Measurements from ENCODE around the gene ARHGEF12. TPM values are rescaled to one million over a fixed set of nuclear protein-coding genes. Genes with fewer than 3 reads are reported as not detected.

Gene ARHGEF12
- polyA plus RNA-seq, 2 of the 4 experiments (the other 2 are of a cell fraction) = 16.7 to 27.2 TPM

DNA sequence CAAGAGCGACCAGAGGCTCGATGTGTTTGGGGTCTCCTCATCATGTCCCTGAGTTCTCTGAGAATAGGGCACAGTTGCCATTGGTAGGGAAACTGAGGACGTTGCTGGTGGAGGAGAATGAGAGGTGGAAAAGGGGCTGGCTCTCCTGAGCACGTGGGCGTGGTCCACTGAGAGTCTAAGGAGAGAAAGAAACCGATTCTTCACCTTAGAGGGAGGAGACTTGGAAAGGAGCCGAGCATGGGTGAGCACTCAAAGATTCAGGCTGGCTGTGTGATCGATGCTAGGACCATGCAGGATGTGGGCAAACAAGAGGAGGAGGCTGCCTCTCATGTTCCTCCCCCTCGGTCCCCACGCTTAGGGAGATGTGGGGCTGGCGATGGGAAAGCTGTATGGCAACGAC lies 30.9 kb upstream of the ARHGEF12 start:
- Histone ChIP-seq H3K4me1 (peaks cover 16% of the 10 kb centered on the region), H3K4me2 (no peak overlapping the region), H3K27ac (no peak overlapping the region; a peak in 1 of 6 replicates), H3K4me3 (no peak overlapping the region), H3K9me3 (no peaks in the 10 kb centered on the region)
- ChIA-PET CTCF (interaction anchor here (0.7 to 15.7 kb wide), 4 partner anchors 58 to 137 kb away, joined by 3 to 407 read pairs (median 54); partner anchors contain the start of gene POU2F3), POLR2A (no interaction called here)
- FAIRE-seq = no peak
- ATAC-seq = no peak
- WGBS (ENCODE audit: missing lambda C conversion rate) = 61% methylated on average over 9 of the region's 12 CpGs
- TF ChIP-seq PHF8 (IDR thresholded peaks at IDR 0.05; ENCODE audit: borderline replicate concordance, low read depth) (no peak), KDM5A (IDR thresholded peaks at IDR 0.05) (no peak), RFX5 (IDR thresholded peaks at IDR 0.05) (no peak), HOXB5 (CRISPR knock-in tag; IDR thresholded peaks at IDR 0.05) (no peak), POLR2AphosphoS2 (conservative IDR thresholded peaks at IDR 0.05; ENCODE audit: low read length) (no peak), NPAS2 (CRISPR knock-in tag; IDR thresholded peaks at IDR 0.05; ENCODE audit: borderline replicate concordance) (no peak), SMC3 (IDR thresholded peaks at IDR 0.05) (no peak), FOXS1 (CRISPR knock-in tag; IDR thresholded peaks at IDR 0.05) (no peak)
- DNase-seq (ENCODE audit: low read depth in 1 of 2, low spot score in 1 of 2) = no peak

DNA sequence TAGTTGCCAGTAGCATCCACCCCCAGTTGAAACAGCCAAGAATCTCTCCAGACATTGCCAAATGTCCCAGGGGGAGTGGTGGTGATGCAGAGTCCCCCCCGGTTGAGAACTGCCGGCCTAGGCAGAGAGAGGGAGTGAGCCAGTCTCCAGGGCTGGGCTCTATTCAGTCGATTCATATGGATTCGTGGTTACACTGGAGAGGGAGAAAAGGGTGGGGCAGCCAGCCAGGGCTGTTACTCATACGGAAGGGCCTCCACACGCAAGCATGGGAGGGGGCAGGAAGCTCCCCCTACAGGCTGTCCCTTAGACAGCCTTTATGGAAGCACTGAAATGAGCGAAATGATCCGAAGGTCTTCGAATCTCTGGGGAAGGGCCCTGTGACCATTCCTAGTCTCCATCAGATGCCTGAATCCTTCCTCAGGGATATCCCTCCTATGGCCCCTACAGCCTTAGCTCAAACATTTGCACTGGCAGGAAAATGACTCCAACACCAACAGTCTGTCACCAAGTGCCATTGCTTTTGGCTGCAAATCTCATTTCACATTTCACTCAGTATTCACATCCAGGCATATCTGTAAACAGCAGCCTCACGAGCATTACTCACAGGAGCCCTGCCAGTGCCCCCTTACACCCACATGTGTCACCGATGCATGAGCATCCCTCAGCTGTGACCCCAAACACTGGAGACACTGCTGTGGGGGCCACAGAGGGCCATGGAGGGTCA lies 29.5 kb upstream of the ARHGEF12 start:
- H3K27ac ChIP-seq = no peak overlapping the region
- ChIA-PET CTCF (interaction anchor here (1.0 to 15.7 kb wide), 5 partner anchors 8 to 135 kb away, joined by 3 to 407 read pairs (median 3); partner anchors contain the start of gene POU2F3), POLR2A (no interaction called here)
- no peaks in the 10 kb centered on the region for H3K9me3 ChIP-seq
- TF ChIP-seq ZFP36 (IDR thresholded peaks at IDR 0.05; ENCODE audit: borderline replicate concordance, partially characterized antibody) (no peak), RFX5 (IDR thresholded peaks at IDR 0.05) (no peak), PHF8 (IDR thresholded peaks at IDR 0.05; ENCODE audit: borderline replicate concordance, low read depth) (no peak), HDAC2 (IDR thresholded peaks at IDR 0.05) (no peak)
- TF ChIP-seq, protein P1, sequence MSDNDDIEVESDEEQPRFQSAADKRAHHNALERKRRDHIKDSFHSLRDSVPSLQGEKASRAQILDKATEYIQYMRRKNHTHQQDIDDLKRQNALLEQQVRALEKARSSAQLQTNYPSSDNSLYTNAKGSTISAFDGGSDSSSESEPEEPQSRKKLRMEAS (IDR thresholded peaks at IDR 0.05) = no peak
- H3K4me2 ChIP-seq = 0 out of 3 replicates have a peak overlapping the region, but pooled peaks have one; percentile 5
- ATAC-seq (peak; percentile 67 to 74), FAIRE-seq (no peak), DNase-seq (ENCODE audit: low read depth in 1 of 2, low spot score in 1 of 2) (peak; percentile 31 to 65)
- H3K4me1 ChIP-seq = peaks cover 16% of the 10 kb centered on the region
- 36% methylated on average over 11 of the region's 11 CpGs for WGBS (ENCODE audit: missing lambda C conversion rate)
- no peak overlapping the region for H3K4me3 ChIP-seq

DNA sequence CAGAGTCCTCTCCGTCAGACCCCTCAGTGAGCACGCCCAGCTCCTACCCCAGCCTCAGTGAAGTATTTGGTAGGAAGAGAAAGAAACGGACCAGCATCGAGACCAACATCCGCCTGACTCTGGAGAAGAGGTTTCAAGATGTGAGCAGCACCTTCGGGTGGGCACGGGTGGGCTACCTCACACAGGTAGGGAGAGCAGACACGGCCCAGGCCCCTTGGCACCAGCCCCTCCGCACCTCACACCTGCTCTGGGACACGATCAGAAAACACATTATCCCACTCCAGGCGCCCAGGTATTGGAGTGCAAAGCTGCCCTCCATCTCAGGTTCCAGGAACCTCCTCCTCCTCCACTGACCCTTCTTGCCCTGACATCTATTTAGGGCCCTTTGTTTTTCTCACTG lies 28.7 kb upstream of the ARHGEF12 start:
- FAIRE-seq = no peak
- 90% methylated on average over 11 of the region's 11 CpGs for WGBS (ENCODE audit: missing lambda C conversion rate)
- Histone ChIP-seq H3K4me3 (no peak overlapping the region), H3K9me3 (no peaks in the 10 kb centered on the region), H3K4me2 (no peak overlapping the region), H3K4me1 (peaks cover 16% of the 10 kb centered on the region), H3K27ac (no peak overlapping the region)
- ChIA-PET CTCF (interaction anchor here (1.0 to 15.7 kb wide), 4 partner anchors 10 to 136 kb away, joined by 3 to 407 read pairs (median 4); partner anchors contain the start of gene POU2F3), POLR2A (no interaction called here)
- TF ChIP-seq ZSCAN20 (CRISPR knock-in tag; IDR thresholded peaks at IDR 0.05) (no peak), RNF2 (IDR thresholded peaks at IDR 0.05; ENCODE audit: borderline replicate concordance, low read depth) (no peak), HOXA7 (CRISPR knock-in tag; IDR thresholded peaks at IDR 0.05) (no peak), NPAS2 (CRISPR knock-in tag; IDR thresholded peaks at IDR 0.05; ENCODE audit: borderline replicate concordance) (no peak), ZNF302 (CRISPR knock-in tag; IDR thresholded peaks at IDR 0.05) (no peak), HEYL (CRISPR knock-in tag; IDR thresholded peaks at IDR 0.05) (no peak)
- TF ChIP-seq, protein P2, sequence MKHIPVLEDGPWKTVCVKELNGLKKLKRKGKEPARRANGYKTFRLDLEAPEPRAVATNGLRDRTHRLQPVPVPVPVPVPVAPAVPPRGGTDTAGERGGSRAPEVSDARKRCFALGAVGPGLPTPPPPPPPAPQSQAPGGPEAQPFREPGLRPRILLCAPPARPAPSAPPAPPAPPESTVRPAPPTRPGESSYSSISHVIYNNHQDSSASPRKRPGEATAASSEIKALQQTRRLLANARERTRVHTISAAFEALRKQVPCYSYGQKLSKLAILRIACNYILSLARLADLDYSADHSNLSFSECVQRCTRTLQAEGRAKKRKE (CRISPR knock-in tag; IDR thresholded peaks at IDR 0.05; ENCODE audit: low read depth) = no peak
- no peak for DNase-seq (ENCODE audit: low read depth in 1 of 2, low spot score in 1 of 2)
- no peak for ATAC-seq

DNA sequence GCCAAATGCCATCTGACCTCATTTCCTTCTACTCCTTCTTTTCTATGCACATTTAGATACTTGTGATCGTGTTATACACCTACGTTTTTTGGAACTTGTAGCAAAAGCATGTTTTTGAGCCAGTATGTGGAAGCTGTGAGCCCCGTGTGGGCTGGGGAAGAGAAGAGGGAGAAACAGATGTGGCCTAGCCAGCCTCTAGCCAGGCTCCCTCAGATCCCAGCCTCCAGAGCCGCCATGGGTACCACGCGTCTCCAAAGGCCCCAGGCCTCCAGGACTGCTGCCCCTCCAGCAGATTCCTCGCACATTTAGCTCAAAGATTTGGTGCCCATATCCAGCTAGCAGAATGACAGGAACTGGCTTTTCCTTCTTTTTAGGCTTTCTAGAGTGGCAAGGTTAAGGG lies 28.1 kb upstream of the ARHGEF12 start:
- FAIRE-seq = no peak
- WGBS (ENCODE audit: missing lambda C conversion rate) = 77% methylated on average over 7 of the region's 7 CpGs
- Histone ChIP-seq H3K4me3 (no peak overlapping the region), H3K27ac (no peak overlapping the region), H3K4me2 (no peak overlapping the region), H3K9me3 (no peaks in the 10 kb centered on the region), H3K4me1 (peaks cover 16% of the 10 kb centered on the region)
- TF ChIP-seq GATA3 (IDR thresholded peaks at IDR 0.05; ENCODE audit: borderline replicate concordance) (no peak), KDM5A (IDR thresholded peaks at IDR 0.05) (no peak), EP300 (IDR thresholded peaks at IDR 0.05) (no peak), RARB (CRISPR knock-in tag; IDR thresholded peaks at IDR 0.05) (no peak), JUNB (IDR thresholded peaks at IDR 0.05) (no peak), BHLHE40 (IDR thresholded peaks at IDR 0.05; ENCODE audit: low read depth, low read length) (no peak), RCOR1 (IDR thresholded peaks at IDR 0.05; ENCODE audit: low read depth, low read length) (no peak), NFE2L2 (conservative IDR thresholded peaks at IDR 0.05; ENCODE audit: low read length) (no peak)
- TF ChIP-seq, protein P3, sequence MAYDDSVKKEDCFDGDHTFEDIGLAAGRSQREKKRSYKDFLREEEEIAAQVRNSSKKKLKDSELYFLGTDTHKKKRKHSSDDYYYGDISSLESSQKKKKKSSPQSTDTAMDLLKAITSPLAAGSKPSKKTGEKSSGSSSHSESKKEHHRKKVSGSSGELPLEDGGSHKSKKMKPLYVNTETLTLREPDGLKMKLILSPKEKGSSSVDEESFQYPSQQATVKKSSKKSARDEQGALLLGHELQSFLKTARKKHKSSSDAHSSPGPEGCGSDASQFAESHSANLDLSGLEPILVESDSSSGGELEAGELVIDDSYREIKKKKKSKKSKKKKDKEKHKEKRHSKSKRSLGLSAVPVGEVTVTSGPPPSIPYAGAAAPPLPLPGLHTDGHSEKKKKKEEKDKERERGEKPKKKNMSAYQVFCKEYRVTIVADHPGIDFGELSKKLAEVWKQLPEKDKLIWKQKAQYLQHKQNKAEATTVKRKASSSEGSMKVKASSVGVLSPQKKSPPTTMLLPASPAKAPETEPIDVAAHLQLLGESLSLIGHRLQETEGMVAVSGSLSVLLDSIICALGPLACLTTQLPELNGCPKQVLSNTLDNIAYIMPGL (CRISPR knock-in tag; IDR thresholded peaks at IDR 0.05; ENCODE audit: borderline replicate concordance) = no peak
- TF ChIP-seq, protein P2 (CRISPR knock-in tag; IDR thresholded peaks at IDR 0.05; ENCODE audit: low read depth) = no peak
- ChIA-PET POLR2A (no interaction called here), CTCF (interaction anchor here (0.8 to 15.7 kb wide), 2 partner anchors 8 to 77 kb away, joined by 3 to 407 read pairs; partner anchors contain the start of gene POU2F3)
- no peak for DNase-seq (ENCODE audit: low read depth in 1 of 2, low spot score in 1 of 2)
- ATAC-seq = no peak
